ENCODE measurements around the gene DNAAF3. TPM values are rescaled to one million over a fixed set of nuclear protein-coding genes. Genes with fewer than 3 reads are reported as not detected.

DNAAF3 gene
- total RNA-seq, 2 experiments from 2014 or later, result not detected

GRCh38 chr19:55197528-55197927 is 31.1 kb upstream of the DNAAF3 start:
- Mint-ChIP-seq H3K4me1 (ENCODE audit: low read depth) (no peaks in the 10 kb centered on the region), H3K4me3 (no peak overlapping the region), H3K9me3 (no peaks in the 10 kb centered on the region), H3K27ac (no peak overlapping the region), H3K36me3 (ENCODE audit: low read depth) (no peaks in the 10 kb centered on the region), H3K27me3 (peaks cover 25% of the 10 kb centered on the region)
- Histone ChIP-seq H3K4me3 (ENCODE audit: low read length) (no peak overlapping the region), H3K9me3 (ENCODE audit: control insufficient read depth in 1 of 2, insufficient read depth in 1 of 2, low read length in 2 of 2) (peaks cover 0 to 3% of the 10 kb centered on the region in 2 experiments), H3K27ac (ENCODE audit: low read depth in 1 of 2, low read length in 2 of 2) (no peak overlapping the region), H3K36me3 (ENCODE audit: insufficient read depth, low read length) (no peaks in the 10 kb centered on the region), H3K4me1 (ENCODE audit: insufficient read depth, low read length) (no peaks in the 10 kb centered on the region), H3K27me3 (ENCODE audit: control insufficient read depth in 1 of 2, insufficient read depth in 2 of 2, low read length in 2 of 2) (peaks cover 5 to 15% of the 10 kb centered on the region in 2 experiments)
- intact Hi-C loops (cut with DNase I, micrococcal nuclease), result loop anchor here in 1 of 2 experiments (2.0 kb wide), 1 partner anchor 67 kb away; no protein-coding TSS in a partner anchor
- DNase-seq (no peak), ATAC-seq (ENCODE audit: poor library complexity) (no peak)
- ChIA-PET CTCF (no interaction called here), POLR2A (no interaction called here)
- no peak for TF ChIP-seq CTCF (IDR thresholded peaks at IDR 0.05)

- Histone ChIP-seq H3K4me1 (ENCODE audit: insufficient read depth, low read length) (no peaks in the 10 kb centered on the region), H3K36me3 (ENCODE audit: insufficient read depth, low read length) (no peaks in the 10 kb centered on the region), H3K27ac (ENCODE audit: low read depth in 1 of 2, low read length in 2 of 2) (no peak overlapping the region), H3K27me3 (ENCODE audit: control insufficient read depth in 1 of 2, insufficient read depth in 2 of 2, low read length in 2 of 2) (peaks cover 5 to 15% of the 10 kb centered on the region in 2 experiments), H3K9me3 (ENCODE audit: control insufficient read depth in 1 of 2, insufficient read depth in 1 of 2, low read length in 2 of 2) (peaks cover 0 to 3% of the 10 kb centered on the region in 2 experiments), H3K4me3 (ENCODE audit: low read length) (no peak overlapping the region)
- H3K27ac Mint-ChIP-seq, result no peak overlapping the region
- ATAC-seq (ENCODE audit: poor library complexity) (no peak), DNase-seq (no peak)
- intact Hi-C loops (cut with DNase I, micrococcal nuclease), result loop anchor here in 1 of 2 experiments (2.0 kb wide), 1 partner anchor 66 kb away; no protein-coding TSS in a partner anchor
- no peak for TF ChIP-seq CTCF (IDR thresholded peaks at IDR 0.05)
- H3K27me3 Mint-ChIP-seq, result peaks cover 20% of the 10 kb centered on the region
- H3K36me3 Mint-ChIP-seq (ENCODE audit: low read depth), result no peaks in the 10 kb centered on the region
- ChIA-PET POLR2A (no interaction called here), CTCF (no interaction called here)
- no peaks in the 10 kb centered on the region for H3K9me3 Mint-ChIP-seq
- no peak overlapping the region for H3K4me3 Mint-ChIP-seq
- H3K4me1 Mint-ChIP-seq (ENCODE audit: low read depth), result no peaks in the 10 kb centered on the region
Measured at GRCh38 chr19:55196803-55197202, 30.4 kb upstream of the DNAAF3 start.

GRCh38 chr19:55193481-55193880 is 27.1 kb upstream of the DNAAF3 start:
- ATAC-seq (ENCODE audit: poor library complexity) (no peak), DNase-seq (no peak)
- ChIA-PET POLR2A (no interaction called here), CTCF (no interaction called here)
- Mint-ChIP-seq H3K4me3 (no peak overlapping the region), H3K27me3 (peaks cover 12% of the 10 kb centered on the region), H3K27ac (no peak overlapping the region), H3K36me3 (ENCODE audit: low read depth) (no peaks in the 10 kb centered on the region), H3K4me1 (ENCODE audit: low read depth) (no peaks in the 10 kb centered on the region), H3K9me3 (no peaks in the 10 kb centered on the region)
- H3K36me3 ChIP-seq (ENCODE audit: insufficient read depth, low read length), result no peaks in the 10 kb centered on the region
- peaks cover 0 to 3% of the 10 kb centered on the region in 2 experiments for H3K9me3 ChIP-seq (ENCODE audit: control insufficient read depth in 1 of 2, insufficient read depth in 1 of 2, low read length in 2 of 2)
- no peak overlapping the region for H3K4me3 ChIP-seq (ENCODE audit: low read length)
- H3K27me3 ChIP-seq (ENCODE audit: control insufficient read depth in 1 of 2, insufficient read depth in 2 of 2, low read length in 2 of 2), result peaks cover 0 to 15% of the 10 kb centered on the region in 2 experiments
- no peak overlapping the region for H3K27ac ChIP-seq (ENCODE audit: low read depth in 1 of 2, low read length in 2 of 2)
- no peaks in the 10 kb centered on the region for H3K4me1 ChIP-seq (ENCODE audit: insufficient read depth, low read length)
- no peak for TF ChIP-seq CTCF (IDR thresholded peaks at IDR 0.05)
- intact Hi-C loops (cut with DNase I, micrococcal nuclease), result no loop called here

Data from CD4-positive, alpha-beta T cell (primary cell).